ENCODE measurements around the gene PRH2.

- TF ChIP-seq CTCF (IDR thresholded peaks at IDR 0.05; ENCODE audit: control extremely low read depth in 1 of 3, insufficient read depth in 1 of 3, low read depth in 1 of 3, low read length in 3 of 3), result no peak
- TF ChIP-seq POLR2A (IDR thresholded peaks at IDR 0.05; ENCODE audit: control extremely low read depth in 1 of 2, low read depth in 2 of 2, low read length in 2 of 2), result no peak
- TF ChIP-seq POLR2AphosphoS5 (IDR thresholded peaks at IDR 0.05; ENCODE audit: low read depth, low read length), result no peak
- no peak for TF ChIP-seq SIN3A (conservative IDR thresholded peaks at IDR 0.05 in 1 of 2, IDR thresholded peaks at IDR 0.05 in 1 of 2; ENCODE audit: low read depth in 1 of 2, low read length in 2 of 2)
- no peak for TF ChIP-seq HDAC2 (IDR thresholded peaks at IDR 0.05; ENCODE audit: borderline replicate concordance in 1 of 2, low read depth in 2 of 2, low read length in 2 of 2)
- TF ChIP-seq EGR1 (IDR thresholded peaks at IDR 0.05; ENCODE audit: borderline replicate concordance, low read depth, low read length), result no peak
Observed at GRCh38 chr12:10966314-10966713, 37.3 kb downstream of the PRH2 start.
